ENCODE results near the gene SORCS2. TPM values are rescaled to one million over a fixed set of nuclear protein-coding genes. Genes with fewer than 3 reads are reported as not detected.

The SORCS2 gene
- total RNA-seq, 1 experiment from 2014 or later = 0.06 TPM

DNA sequence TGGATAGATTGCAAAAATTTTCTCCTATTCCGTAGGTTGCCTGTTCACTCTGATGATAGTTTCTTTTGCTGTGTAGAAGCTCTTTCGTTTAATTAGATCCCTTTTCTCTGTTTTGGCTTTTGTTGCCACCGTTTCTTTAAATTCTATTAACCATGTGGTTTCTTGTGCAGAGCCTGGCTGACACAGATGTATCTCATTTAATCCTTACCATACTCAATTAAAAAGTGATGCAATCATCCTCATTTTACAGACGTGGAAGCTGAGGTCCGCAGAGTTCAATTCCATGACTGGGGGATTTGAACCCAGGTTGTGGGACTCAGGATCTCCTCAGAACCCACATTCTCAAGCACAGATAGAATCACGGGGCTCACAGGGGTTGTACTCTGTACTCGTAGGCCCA lies 66.7 kb downstream of the SORCS2 start:
- Histone ChIP-seq H3K27me3 (replicated peaks; ENCODE audit: insufficient read depth, low read depth, low read length, poor library complexity) (peaks cover 6% of the 10 kb centered on the region), H3K4me3 (ENCODE audit: low read depth, low read length, poor library complexity, severe bottlenecking) (no peak overlapping the region), H3K9me3 (ENCODE audit: low read depth, low read length, poor library complexity, severe bottlenecking) (no peaks in the 10 kb centered on the region), H3K36me3 (ENCODE audit: insufficient read depth, low read length, poor library complexity, severe bottlenecking) (no peaks in the 10 kb centered on the region), H3K4me1 (ENCODE audit: insufficient read depth, low read length, poor library complexity, severe bottlenecking) (no peaks in the 10 kb centered on the region), H3K27ac (ENCODE audit: low read depth, low read length, poor library complexity, severe bottlenecking) (no peak overlapping the region)
- DNase-seq (ENCODE audit: low spot score) = no peak
- intact Hi-C loops (cut with micrococcal nuclease; ENCODE audit: unreplicated experiment) = no loop called here
- ChIA-PET POLR2A (ENCODE audit: low non-redundant PET) (no interaction called here), CTCF (no interaction called here)
- TF ChIP-seq, protein P1, sequence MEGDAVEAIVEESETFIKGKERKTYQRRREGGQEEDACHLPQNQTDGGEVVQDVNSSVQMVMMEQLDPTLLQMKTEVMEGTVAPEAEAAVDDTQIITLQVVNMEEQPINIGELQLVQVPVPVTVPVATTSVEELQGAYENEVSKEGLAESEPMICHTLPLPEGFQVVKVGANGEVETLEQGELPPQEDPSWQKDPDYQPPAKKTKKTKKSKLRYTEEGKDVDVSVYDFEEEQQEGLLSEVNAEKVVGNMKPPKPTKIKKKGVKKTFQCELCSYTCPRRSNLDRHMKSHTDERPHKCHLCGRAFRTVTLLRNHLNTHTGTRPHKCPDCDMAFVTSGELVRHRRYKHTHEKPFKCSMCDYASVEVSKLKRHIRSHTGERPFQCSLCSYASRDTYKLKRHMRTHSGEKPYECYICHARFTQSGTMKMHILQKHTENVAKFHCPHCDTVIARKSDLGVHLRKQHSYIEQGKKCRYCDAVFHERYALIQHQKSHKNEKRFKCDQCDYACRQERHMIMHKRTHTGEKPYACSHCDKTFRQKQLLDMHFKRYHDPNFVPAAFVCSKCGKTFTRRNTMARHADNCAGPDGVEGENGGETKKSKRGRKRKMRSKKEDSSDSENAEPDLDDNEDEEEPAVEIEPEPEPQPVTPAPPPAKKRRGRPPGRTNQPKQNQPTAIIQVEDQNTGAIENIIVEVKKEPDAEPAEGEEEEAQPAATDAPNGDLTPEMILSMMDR (conservative IDR thresholded peaks at IDR 0.05; ENCODE audit: low read depth, low read length) = no peak
- no peak for TF ChIP-seq EZH2 (IDR thresholded peaks at IDR 0.05; ENCODE audit: borderline replicate concordance, low read depth, low read length, poor library complexity, severe bottlenecking)
- no TSS peak for BruUV-seq (replicated peaks)

DNA sequence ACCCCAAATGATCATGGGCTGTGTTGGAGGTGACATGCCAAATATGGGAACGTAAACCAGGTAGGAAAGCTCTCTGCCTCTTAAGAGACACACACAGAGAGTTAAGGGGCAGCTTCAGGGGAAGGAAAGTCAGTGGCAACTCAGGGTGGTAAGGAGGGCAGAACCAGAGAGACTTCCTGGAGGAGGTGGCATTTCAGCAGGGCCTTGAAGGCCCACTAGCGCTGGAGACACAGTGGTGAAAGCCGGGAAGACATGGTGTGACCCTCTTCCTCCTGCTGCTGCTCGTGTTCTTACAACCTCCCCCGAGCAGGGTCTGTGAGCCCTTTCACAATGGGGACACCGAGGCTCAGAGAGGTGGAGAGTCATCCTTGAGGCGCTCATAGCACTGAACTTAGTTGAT lies 68.2 kb downstream of the SORCS2 start:
- Histone ChIP-seq H3K4me1 (ENCODE audit: insufficient read depth, low read length, poor library complexity, severe bottlenecking) (no peaks in the 10 kb centered on the region), H3K9me3 (ENCODE audit: low read depth, low read length, poor library complexity, severe bottlenecking) (no peaks in the 10 kb centered on the region), H3K27ac (ENCODE audit: low read depth, low read length, poor library complexity, severe bottlenecking) (no peak overlapping the region), H3K4me3 (ENCODE audit: low read depth, low read length, poor library complexity, severe bottlenecking) (no peak overlapping the region), H3K27me3 (replicated peaks; ENCODE audit: insufficient read depth, low read depth, low read length, poor library complexity) (peaks cover 6% of the 10 kb centered on the region), H3K36me3 (ENCODE audit: insufficient read depth, low read length, poor library complexity, severe bottlenecking) (no peaks in the 10 kb centered on the region)
- intact Hi-C loops (cut with micrococcal nuclease; ENCODE audit: unreplicated experiment) = no loop called here
- no peak for DNase-seq (ENCODE audit: low spot score)
- ChIA-PET CTCF (no interaction called here), POLR2A (ENCODE audit: low non-redundant PET) (no interaction called here)
- no peak for TF ChIP-seq EZH2 (IDR thresholded peaks at IDR 0.05; ENCODE audit: borderline replicate concordance, low read depth, low read length, poor library complexity, severe bottlenecking)
- TF ChIP-seq, protein P1 (conservative IDR thresholded peaks at IDR 0.05; ENCODE audit: low read depth, low read length) = no peak
- no TSS peak for BruUV-seq (replicated peaks)

DNA sequence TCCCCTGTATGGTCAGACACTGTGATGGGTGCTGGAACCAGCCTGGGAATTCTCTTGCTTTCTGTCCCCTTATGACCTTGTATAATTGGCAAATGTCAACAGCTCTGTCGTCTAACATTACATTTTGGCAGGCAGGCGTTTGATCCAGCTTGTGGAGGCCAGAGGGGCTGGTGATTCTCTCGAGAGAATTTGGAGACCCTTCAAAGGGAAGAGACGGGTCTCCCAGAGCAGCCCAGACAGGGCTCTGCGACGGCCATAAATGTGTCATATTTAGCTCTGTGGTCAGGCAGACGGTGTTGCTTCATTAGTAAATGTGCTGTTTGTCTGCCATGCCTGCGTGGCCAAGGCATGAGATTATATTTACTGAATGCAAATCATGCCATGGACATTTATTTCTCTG lies 68.7 kb downstream of the SORCS2 start:
- Histone ChIP-seq H3K27ac (ENCODE audit: low read depth, low read length, poor library complexity, severe bottlenecking) (no peak overlapping the region), H3K4me1 (ENCODE audit: insufficient read depth, low read length, poor library complexity, severe bottlenecking) (no peaks in the 10 kb centered on the region), H3K4me3 (ENCODE audit: low read depth, low read length, poor library complexity, severe bottlenecking) (no peak overlapping the region), H3K27me3 (replicated peaks; ENCODE audit: insufficient read depth, low read depth, low read length, poor library complexity) (peaks cover 6% of the 10 kb centered on the region), H3K9me3 (ENCODE audit: low read depth, low read length, poor library complexity, severe bottlenecking) (no peaks in the 10 kb centered on the region), H3K36me3 (ENCODE audit: insufficient read depth, low read length, poor library complexity, severe bottlenecking) (no peaks in the 10 kb centered on the region)
- BruUV-seq (replicated peaks) = no TSS peak
- ChIA-PET POLR2A (ENCODE audit: low non-redundant PET) (no interaction called here), CTCF (no interaction called here)
- no peak for DNase-seq (ENCODE audit: low spot score)
- TF ChIP-seq, protein P1 (conservative IDR thresholded peaks at IDR 0.05; ENCODE audit: low read depth, low read length) = no peak
- no peak for TF ChIP-seq EZH2 (IDR thresholded peaks at IDR 0.05; ENCODE audit: borderline replicate concordance, low read depth, low read length, poor library complexity, severe bottlenecking)
- intact Hi-C loops (cut with micrococcal nuclease; ENCODE audit: unreplicated experiment) = no loop called here

Data from A673 (cell line).